ENCODE data around the gene TFAP2A.

Gene TFAP2A

GRCh38 chr6:10382322-10382721 is 32.6 kb downstream of the TFAP2A start:
- DNase-seq: no peak

GRCh38 chr6:10381830-10382208 is 33.1 kb downstream of the TFAP2A start:
- DNase-seq: no peak

- DNase-seq: no peak
Measured at GRCh38 chr6:10381133-10381829, 33.6 kb downstream of the TFAP2A start.

- no peak for DNase-seq
Measured at GRCh38 chr6:10375391-10375969, 39.4 kb downstream of the TFAP2A start.

DNA sequence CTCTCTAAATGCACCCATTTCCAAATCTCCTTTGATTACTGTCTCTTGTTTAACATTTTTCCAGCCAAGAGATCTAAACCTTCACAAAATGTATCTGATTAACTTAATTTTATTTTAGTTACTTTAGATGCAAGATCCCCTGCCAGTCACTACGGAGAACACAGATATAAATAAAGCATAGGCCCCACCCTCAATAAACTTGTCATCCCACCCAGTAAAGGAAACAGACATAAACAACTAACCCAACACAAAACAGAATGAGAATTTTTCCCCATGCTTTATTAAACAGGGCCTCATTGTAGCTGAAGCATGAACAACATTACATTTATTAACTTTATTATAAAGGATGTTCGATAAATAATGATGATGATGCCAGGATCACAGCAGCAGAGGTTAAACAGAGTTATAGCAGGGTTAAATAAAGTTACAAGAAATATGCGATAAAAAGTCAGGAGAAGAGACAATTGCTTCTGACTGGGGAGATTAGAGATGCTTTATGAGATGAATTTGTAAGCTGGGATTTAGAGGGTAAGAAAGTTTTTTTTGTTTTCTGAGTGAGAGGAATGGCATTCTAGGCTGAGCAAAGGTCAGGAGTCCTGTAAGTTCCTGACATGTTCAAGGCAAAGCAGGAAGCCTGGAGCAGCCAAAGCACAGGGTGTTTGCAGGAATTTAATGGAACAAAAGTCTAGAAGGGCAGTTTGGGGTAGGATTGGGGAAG is 41.1 kb downstream of the TFAP2A start:
- no peak for DNase-seq

GRCh38 chr6:10369896-10370295 is 45.0 kb downstream of the TFAP2A start:
- DNase-seq: no peak

DNA sequence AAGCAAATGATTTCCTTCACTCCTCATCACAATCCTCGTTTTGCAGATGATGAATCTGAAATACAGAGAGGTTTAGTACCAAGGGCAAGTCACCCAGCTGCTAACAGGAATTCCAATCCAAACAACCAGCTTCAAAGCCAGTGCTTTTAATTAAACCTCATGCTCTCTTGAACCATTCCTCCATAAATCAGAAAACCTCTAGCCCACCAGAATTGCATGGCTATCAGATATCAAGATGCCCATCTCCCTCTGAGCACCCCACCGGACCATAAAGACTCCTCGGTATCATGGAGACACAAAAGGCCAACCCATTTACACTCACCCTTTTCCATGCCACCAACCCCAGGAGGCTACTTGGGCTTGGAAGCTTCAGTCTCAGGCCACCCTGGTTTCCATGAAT is 46.0 kb downstream of the TFAP2A start:
- no peak for DNase-seq

- no peak for DNase-seq
Measured at GRCh38 chr6:10363911-10364310, 51.0 kb downstream of the TFAP2A start.

DNA sequence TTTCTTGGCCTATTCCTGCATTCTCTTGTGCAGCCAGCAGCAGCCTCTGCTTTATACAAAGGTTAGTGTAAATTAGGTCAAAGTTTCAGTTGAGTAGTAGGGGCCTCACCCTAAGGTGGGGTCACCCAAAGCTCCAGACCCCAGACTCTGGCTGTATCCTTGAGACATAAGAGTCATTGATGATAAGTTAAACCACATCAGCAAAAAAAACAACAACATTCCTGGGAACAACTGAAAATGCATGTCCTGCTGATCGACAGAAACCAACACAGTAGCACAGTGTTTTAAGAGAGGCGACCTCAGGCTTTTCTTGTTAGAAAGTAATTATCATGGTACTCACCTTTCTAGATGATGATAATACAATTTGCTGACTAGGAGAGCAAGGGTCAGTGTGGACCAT is 52.6 kb downstream of the TFAP2A start:
- no peak for DNase-seq

GRCh38 chr6:10361428-10361827 is 53.4 kb downstream of the TFAP2A start:
- DNase-seq: no peak

DNA sequence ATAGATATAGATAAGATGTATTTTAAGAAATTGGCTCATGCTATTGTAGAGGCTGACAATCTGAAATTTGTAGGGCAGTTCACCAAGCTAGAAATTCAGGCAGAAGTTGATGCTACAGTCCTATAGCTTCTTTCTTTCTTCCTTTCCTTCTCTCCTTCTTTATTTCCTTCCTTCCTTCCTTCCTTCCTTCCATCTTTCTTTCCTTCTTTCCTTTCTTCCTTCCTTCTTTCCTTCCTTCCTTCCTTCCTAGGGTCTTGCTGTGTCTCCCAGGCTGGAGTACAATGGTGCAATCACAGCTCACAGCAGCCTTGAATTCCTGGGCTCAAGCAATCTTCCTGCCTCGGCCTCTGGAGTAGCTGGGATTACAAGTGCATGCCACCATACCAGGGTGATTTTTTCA is 55.3 kb downstream of the TFAP2A start:
- no peak for DNase-seq

DNA sequence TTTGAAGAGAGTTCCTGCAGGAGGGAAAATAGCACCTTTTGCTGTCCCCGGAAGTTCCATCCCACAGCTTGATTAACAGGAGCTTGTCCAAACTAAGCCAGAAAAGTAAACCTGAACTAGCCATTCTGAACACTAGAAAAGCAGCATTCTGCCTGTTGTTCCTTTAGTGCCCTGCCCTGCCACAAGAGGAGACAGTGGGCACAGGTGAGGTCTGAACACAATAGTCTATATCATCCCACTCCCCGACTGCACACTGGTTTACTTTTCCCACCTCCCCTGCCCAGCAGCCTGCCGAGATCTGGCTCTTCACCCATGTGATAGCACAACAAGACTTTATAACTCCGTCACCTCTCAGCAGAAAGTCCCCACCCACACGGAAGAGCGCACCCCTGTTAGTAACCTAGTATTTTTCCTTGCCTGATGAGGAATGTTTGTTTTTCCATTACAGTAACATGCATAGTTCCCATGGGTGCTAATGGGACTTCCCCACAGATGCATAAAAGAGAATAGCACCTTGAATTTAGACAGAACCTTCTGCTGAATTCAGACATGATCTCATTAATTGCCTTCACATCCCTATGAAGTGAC is 59.7 kb downstream of the TFAP2A start:
- no peak for DNase-seq

GRCh38 chr6:10351791-10352190 is 63.1 kb downstream of the TFAP2A start:
- DNase-seq: no peak

DNA sequence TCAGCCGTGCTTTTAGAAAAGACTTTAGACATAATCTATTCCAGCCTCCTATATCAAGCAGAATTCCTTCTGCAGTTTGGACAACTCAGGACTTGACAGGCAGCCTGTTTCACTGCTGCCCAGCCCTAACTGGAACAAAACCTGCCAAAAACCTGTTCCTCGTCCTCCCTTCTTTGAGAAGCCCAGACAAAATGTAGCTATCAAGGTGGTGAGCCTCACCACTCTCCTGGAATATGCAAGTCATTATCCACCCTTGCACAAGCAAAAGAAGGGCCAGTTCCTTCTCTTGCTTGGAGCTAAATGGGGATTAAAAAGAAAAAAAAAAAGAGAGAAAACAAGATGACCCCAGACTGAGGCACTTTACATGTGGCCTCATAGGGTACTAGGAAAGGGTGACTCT is 64.2 kb downstream of the TFAP2A start:
- no peak for DNase-seq

- DNase-seq: no peak
Measured at GRCh38 chr6:10347561-10348327, 67.1 kb downstream of the TFAP2A start.

Data from SIG-M5 (cell line).